DMS53 treated with DMSO at 0.1 percent for 48 hours (cell line): Measurements from ENCODE around the gene LITAFD.
"Not testable (repeated sequence)": the region's sequence is repeated elsewhere in the genome, so short reads cannot be mapped to it uniquely, and the experiment has no call there.

ENCODE experiments used
- DNase-seq: peaks from one replicate; lab custom pipeline; 2025; ENCODE audit not compliant: unreplicated experiment; lab: John Stamatoyannopoulos, UW

The LITAFD gene

DNA sequence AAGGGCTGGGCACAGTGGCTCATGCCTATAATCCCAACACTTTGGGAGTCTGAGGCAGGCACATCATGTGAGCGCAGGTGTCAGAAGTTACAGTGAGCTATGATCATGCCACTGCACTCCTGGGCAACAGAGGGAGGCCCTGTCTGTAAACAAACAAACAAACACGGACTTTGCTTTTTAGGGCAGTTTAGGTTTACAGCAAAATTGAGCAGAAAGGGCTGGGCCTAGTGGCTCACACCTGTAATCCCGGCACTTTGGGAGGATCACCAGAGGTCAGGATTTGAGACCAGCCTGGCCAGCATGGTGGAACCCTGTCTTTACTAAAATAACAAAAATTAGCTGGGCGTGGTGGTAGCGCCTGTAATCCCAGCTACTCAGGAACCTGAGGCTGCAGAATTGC, 10.1 kb upstream of the LITAFD start:
- DNase-seq = no peak

- no peak for DNase-seq
Measured at GRCh38 chr16:8872967-8873865, 8.9 kb upstream of the LITAFD start.

DNA sequence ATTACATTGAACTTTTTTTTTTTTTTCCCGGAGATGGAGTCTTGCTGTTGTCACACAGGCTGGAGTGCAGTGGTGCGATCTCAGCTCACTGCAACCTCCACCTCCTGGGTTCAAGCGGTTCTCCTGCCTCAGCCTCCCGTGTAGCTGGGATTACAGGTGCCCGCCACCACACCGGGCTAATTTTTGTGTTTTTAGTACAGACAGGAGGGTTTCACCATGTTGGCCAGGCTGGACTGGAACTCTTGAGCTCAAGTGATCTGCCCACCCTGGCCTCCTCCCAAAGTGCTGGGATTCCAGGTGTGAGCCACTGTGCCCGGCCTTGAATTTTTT, 8.3 kb upstream of the LITAFD start:
- DNase-seq = not testable (repeated sequence)

DNA sequence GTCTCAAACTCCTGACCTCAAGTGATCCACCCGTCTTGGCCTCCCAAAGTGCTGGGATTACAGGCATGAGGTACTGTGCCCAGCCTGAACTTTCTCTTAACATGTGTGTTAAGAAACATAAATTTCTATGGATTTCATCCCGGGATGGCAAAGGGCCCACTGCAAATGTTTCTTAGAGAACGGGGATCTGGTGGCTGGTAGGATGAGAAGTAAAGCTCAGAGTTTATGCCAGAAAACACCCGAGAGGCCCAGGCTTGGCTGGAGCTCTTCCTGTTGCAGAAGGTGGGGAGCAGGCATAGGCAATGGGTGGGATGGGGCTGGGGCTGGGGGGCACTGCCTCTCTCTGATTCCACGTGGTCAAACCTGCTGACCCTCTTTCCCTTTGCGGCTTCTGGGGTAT, 7.8 kb upstream of the LITAFD start:
- no peak for DNase-seq

- not testable (repeated sequence) for DNase-seq
Measured at GRCh38 chr16:8875317-8875716, 6.8 kb upstream of the LITAFD start.

- no peak for DNase-seq
Measured at GRCh38 chr16:8877894-8878522, 4.1 kb upstream of the LITAFD start.

DNA sequence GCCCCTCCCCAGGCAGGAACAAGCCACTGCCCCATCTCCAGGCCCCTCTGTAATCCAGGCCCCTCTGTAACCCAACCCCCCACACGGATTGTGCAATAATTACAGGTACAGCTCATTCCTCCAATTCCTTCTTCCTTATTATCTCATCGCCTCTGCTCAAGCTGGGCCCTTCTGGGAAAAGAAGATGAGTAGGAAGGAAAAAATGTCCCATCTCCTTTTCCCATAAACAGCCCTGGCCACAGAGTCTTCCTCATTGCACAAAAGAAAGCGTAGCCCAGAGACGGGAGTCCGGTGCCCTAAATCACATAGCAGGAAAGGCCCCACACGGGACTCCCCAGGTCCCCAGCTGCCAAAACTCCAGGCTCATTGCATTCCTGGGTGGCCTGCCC, 3.6 kb upstream of the LITAFD start:
- DNase-seq = no peak

- no peak for DNase-seq
Measured at GRCh38 chr16:8880839-8881510, 1.2 kb upstream of the LITAFD start.

GRCh38 chr16:8882725-8883377, 700 bp downstream of the LITAFD start:
- no peak for DNase-seq

- peak; percentile 45 for DNase-seq
Measured at GRCh38 chr16:8885674-8886592, 3.8 kb downstream of the LITAFD start.

DNA sequence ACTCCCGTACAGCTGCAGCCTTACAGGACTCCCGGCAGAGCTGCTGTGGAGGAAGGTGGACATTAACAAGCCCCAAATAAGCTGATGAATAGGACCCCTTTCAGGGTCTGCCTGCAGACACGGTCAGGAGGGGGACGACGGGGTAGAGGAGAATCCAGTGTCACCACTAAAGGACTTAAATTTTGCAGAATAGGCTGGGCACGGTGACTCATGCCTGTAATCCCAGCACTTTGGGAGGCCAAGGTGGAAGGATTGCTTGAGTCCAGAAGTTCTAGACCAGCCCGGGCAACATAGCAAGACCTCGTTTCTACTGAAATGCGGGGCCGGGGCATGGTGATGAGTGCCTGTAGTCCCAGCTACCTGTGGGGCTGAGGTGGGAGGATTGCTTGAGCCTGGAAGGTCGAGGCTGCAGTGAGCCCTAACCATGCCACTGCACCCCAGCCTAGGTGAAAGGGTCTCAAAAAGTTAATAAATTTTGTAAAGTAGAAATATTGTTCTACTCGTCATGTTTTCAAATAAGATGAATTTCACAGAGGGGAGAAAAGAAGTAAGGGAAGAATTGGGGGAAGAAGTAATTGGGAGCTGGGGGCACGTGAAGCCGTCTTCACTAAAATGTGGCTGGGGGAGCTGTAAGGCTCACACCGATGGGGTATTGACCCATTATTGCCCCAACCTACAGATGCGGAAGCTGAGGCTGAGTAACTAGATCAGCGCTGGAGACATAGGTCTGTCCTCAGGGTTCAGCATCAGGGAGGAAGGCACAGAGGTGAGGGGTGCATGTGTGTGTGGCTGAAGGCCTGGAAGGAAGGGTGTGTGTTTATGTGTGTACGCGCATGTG, 4.7 kb downstream of the LITAFD start:
- no peak for DNase-seq

GRCh38 chr16:8887431-8887765, 5.2 kb downstream of the LITAFD start:
- no peak for DNase-seq

DNA sequence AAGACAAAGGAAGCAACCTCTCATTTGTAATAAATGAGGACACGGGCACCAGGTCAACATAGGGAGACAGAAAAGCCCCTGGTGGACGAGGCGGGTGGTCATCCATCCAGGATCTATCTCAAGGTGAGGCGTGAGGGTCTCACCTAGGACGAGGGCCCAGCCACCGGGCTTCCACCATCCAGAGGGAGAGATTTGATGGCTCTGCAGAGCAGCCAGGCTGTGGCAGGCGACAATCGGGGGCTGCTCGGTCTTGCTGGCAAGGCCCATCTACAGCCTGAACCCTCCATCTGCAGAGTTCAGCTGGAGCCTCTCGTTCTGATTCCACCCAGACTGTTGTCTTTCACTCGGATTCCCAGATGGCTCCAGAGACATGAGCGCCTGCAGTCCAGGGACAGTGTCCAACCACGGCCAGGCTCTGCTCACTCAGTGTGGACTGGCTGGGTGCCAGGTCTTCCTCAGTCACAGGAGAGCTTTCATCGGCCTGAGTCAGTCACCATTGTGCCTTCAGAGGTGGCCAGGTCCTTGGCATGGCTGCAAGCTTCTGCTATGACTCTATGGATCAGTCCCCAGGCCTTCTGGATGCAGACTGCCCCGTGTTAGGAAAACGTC, 5.9 kb downstream of the LITAFD start:
- no peak for DNase-seq

DNA sequence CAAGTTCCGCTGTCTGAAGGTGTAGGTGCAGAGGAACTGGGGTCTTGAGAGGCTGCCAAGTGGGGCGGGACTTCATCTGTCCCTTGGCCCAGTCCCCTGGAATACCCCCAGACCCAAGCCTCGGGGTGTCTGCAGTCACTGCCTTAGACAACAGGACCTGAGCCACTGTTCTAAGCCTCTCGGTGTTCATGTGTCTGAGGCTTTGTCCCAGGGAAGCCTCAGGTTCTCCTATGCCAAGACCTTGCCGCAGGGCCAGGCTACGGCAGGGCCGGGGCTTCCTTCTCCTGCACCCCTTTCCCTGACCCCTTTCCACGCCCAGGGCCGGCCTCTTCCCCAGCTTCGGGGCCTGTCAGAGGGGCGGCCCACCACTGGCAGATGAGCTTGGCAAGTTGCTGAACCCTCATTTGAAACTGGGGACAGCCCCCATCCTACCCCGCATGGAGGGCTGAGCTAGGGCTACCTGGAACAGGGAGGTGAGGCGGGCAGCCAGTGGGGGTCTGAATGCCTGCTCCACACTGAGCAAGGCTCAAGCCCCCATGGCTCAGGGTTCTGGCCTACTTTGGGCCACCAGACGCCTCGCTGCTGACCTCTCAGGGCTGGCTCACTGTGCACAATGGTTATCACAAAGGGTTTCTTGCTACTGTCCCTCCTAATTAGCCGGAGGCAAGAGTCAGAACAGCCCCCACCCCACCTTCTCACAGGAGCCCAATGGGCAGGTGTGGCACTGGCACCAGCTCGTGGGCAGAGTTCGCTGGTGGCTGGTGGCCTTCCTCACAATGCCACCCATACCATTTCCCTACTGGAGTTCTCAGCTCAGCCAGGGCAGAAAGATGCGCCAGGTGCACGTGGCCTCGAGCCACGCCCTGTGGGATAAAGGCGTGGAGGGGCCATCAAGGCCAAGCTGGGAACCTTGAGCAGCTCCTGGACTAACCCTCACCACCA, 7.1 kb downstream of the LITAFD start:
- DNase-seq = no peak

DNA sequence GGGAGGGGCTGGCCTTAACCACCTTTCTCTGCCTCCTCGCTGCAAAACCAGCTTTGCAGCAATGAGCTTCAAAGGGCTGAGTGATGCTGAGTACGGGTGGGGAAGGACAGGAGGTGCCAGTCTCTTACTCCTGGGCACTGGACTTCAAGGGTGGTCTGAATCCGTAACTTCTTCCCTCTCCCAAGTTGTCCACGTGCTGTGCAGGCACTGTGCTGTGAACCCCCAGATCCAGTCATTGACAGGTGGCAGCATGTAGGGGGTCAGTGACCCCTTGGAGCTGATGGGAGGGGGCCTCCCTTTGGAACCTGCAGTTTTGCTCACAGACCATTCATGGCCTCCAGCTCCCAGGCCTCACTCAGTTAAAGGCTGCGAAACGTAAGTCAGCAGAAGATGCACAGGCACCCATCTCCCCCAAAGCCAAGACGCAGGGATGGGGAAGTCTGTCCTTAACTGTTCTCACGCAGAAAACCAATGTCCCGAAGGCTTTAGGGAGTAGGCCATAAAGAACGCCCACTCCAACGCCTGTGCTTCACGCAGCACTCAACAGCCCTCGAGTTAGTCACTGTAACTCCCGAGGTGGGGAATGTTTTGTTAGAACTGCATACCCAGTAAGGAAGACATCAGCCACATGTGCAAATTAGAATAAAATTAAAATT, 7.9 kb downstream of the LITAFD start:
- no peak for DNase-seq

GRCh38 chr16:8890549-8890921, 8.4 kb downstream of the LITAFD start:
- no peak for DNase-seq

GRCh38 chr16:8892101-8892575, 10.0 kb downstream of the LITAFD start:
- DNase-seq = no peak

- DNase-seq = no peak
Measured at GRCh38 chr16:8893426-8893825, 11.3 kb downstream of the LITAFD start.
